KMS-11 (cell line): ENCODE results near the gene CDK4.

Experiments used
- H2AFZ ChIP-seq: fragments of 200-600 bp; sonication (generic); 2 replicates; pipeline ENCODE4 v1.6.1; 2016; ENCODE audit warnings: antibody characterized with exemption, mixed run types, low read depth
- H3K27ac ChIP-seq: fragments of 200-600 bp; sonication (generic); 2 replicates; pipeline ENCODE4 v1.6.1; 2016; ENCODE audit warnings: mild to moderate bottlenecking, mixed run types
- H3K27me3 ChIP-seq: fragments of 200-600 bp; sonication (generic); 2 replicates; pipeline ENCODE4 v1.6.1; 2017; ENCODE audit warnings: mild to moderate bottlenecking, low read depth, mixed run types, moderate library complexity; ENCODE audit not compliant: insufficient read depth
- H3K36me3 ChIP-seq: fragments of 200-600 bp; sonication (generic); 2 replicates; pipeline ENCODE4 v1.6.1; 2017; ENCODE audit warnings: mild to moderate bottlenecking, mixed run types; ENCODE audit not compliant: insufficient read depth
- H3K4me1 ChIP-seq: fragments of 200-600 bp; sonication (generic); 2 replicates; pipeline ENCODE4 v1.6.1; 2016; ENCODE audit warnings: mild to moderate bottlenecking, low read depth, mixed run types; ENCODE audit not compliant: poor library complexity, severe bottlenecking
- H3K4me2 ChIP-seq: fragments of 200-600 bp; sonication (generic); 2 replicates; pipeline ENCODE4 v1.7.0; 2016; ENCODE audit warnings: mild to moderate bottlenecking, mixed run types
- H3K4me3 ChIP-seq: fragments of 200-600 bp; sonication (generic); IDR thresholded peaks from 2 replicates; pipeline ENCODE4 v1.6.1; 2017; ENCODE audit warnings: low read depth, low read length, mixed read lengths; ENCODE audit not compliant: insufficient read depth
- H3K79me2 ChIP-seq: fragments of 200-600 bp; sonication (generic); 2 replicates; pipeline ENCODE4 v1.6.1; 2016; ENCODE audit warnings: low read depth, mixed run types; ENCODE audit not compliant: insufficient read depth
- H3K9ac ChIP-seq: fragments of 200-600 bp; sonication (generic); 2 replicates; pipeline ENCODE4 v1.6.1; 2016; ENCODE audit warnings: mild to moderate bottlenecking, mixed run types
- H4K20me1 ChIP-seq: fragments of 200-600 bp; sonication (generic); 2 replicates; pipeline ENCODE4 v1.6.1; 2016; ENCODE audit warnings: mild to moderate bottlenecking, mixed run types; ENCODE audit not compliant: insufficient read depth
- TF ChIP-seq, protein P1 (sequence below): fragments of 200-600 bp; sonication (generic); conservative IDR thresholded peaks from 2 replicates; pipeline ENCODE4 v1.6.1; 2017; ENCODE audit warnings: low read depth, mild to moderate bottlenecking, antibody characterized with exemption, low read length, moderate library complexity, mixed read lengths

The CDK4 gene

DNA sequence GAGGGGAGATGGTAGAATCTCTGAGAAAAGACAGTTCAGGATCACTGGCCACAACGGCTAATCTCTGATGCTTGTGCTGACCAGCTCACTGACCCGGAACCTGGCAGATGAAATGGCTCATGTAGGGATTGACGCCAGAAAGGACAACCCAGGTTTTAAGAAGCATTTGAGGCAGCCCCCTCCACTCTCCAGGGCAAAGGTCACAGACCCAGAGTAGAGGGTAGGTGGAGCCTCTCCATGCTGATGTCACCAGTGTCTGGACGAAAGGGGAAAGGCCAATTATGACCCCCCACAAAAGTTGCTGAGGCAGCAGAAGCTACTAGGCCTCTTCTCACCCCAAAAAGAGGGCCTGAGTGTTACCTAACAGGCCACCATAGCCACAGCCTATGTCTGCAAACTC is 18.6 kb upstream of the CDK4 start:
- Histone ChIP-seq H4K20me1 (no peaks in the 10 kb centered on the region), H3K79me2 (peaks cover 16% of the 10 kb centered on the region; the same call in 1 of the 2 replicates), H3K4me2 (peak overlapping the region; percentile 97), H3K27ac (peak overlapping the region; percentile 93; the same call in 1 of the 2 replicates), H3K9ac (peak overlapping the region; percentile 98; the same call in 1 of the 2 replicates), H3K4me3 (no peak overlapping the region), H3K27me3 (peaks cover 1% of the 10 kb centered on the region), H3K36me3 (no peaks in the 10 kb centered on the region; the same call in 1 of the 2 replicates), H3K4me1 (peaks cover 23% of the 10 kb centered on the region), H2AFZ (no peak overlapping the region)
- TF ChIP-seq, protein P1, sequence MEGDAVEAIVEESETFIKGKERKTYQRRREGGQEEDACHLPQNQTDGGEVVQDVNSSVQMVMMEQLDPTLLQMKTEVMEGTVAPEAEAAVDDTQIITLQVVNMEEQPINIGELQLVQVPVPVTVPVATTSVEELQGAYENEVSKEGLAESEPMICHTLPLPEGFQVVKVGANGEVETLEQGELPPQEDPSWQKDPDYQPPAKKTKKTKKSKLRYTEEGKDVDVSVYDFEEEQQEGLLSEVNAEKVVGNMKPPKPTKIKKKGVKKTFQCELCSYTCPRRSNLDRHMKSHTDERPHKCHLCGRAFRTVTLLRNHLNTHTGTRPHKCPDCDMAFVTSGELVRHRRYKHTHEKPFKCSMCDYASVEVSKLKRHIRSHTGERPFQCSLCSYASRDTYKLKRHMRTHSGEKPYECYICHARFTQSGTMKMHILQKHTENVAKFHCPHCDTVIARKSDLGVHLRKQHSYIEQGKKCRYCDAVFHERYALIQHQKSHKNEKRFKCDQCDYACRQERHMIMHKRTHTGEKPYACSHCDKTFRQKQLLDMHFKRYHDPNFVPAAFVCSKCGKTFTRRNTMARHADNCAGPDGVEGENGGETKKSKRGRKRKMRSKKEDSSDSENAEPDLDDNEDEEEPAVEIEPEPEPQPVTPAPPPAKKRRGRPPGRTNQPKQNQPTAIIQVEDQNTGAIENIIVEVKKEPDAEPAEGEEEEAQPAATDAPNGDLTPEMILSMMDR: no peak

DNA sequence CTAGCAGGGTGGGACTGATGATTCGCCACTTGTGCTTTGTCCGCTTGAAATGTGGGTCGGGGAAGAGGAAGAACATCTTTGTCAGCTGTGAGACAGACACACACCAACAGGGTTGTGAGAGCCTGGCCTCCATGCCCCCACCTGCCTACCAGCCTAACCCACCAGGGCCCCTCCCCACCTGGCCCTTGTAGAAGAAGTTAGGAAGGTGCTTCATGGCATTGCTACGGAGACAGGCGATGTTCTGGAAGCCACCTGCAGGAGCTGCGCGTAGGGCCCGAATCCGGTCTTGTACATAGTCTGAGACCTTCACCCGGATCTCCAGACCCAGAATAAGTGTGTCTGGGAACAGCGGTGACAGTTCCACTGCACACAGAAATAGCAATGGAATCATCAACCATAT is 17.5 kb upstream of the CDK4 start:
- Histone ChIP-seq H2AFZ (no peak overlapping the region), H3K4me2 (no peak overlapping the region), H3K36me3 (no peaks in the 10 kb centered on the region; the same call in 1 of the 2 replicates), H4K20me1 (no peaks in the 10 kb centered on the region), H3K27ac (no peak overlapping the region), H3K4me3 (no peak overlapping the region), H3K4me1 (peaks cover 29% of the 10 kb centered on the region), H3K79me2 (peaks cover 16% of the 10 kb centered on the region; the same call in 1 of the 2 replicates), H3K27me3 (peaks cover 13% of the 10 kb centered on the region), H3K9ac (no peak overlapping the region)
- TF ChIP-seq, protein P1: no peak

DNA sequence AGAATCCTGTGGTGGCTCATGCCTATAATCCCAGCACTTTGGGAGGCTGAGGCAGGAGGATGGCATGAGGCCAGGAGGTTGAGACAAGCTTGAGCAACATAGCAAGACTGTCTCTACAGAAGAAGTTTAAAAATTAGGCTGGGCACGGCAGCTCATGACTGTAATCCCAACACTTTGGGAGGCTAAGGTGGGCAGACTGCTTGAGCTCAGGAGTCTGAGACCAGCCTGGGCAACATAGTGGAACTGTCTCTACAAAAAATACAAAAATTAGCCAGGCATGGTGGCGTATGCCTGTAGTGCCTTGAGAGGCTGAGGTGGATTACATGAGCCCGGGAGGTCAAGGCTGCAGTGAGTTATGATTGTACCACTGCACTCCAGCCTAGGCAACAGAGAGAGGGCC is 15.8 kb upstream of the CDK4 start:
- Histone ChIP-seq H3K27me3 (peaks cover 18% of the 10 kb centered on the region), H3K4me1 (peaks cover 18% of the 10 kb centered on the region), H4K20me1 (no peaks in the 10 kb centered on the region)

DNA sequence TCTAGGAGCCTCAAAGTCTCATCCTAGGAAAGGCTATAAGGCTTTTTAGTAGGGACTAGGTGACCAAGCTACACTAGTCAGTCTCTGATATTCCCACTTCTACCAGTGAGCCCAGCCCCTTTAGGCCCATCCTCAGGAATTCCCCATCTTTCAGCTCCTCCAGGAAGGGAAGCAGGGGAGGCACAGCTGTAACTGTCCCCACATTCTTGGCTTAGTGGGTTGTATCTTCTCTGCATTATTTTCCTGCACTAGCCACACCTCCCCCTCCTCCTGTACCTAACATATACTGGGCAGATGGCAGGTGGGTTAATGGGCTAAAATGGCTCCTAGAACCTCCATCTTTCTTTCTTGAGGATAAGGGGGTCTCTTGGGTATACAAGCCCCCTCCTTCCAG is 15.2 kb upstream of the CDK4 start:
- peaks cover 18% of the 10 kb centered on the region for H3K27me3 ChIP-seq
- peaks cover 9% of the 10 kb centered on the region; the same call in 1 of the 2 replicates for H3K79me2 ChIP-seq
- no peak overlapping the region for H3K9ac ChIP-seq
- no peaks in the 10 kb centered on the region; the same call in 1 of the 2 replicates for H3K36me3 ChIP-seq
- H4K20me1 ChIP-seq: no peaks in the 10 kb centered on the region
- TF ChIP-seq, protein P1: no peak
- H3K27ac ChIP-seq: no peak overlapping the region
- no peak overlapping the region for H2AFZ ChIP-seq
- no peak overlapping the region for H3K4me3 ChIP-seq
- H3K4me1 ChIP-seq: peaks cover 18% of the 10 kb centered on the region
- H3K4me2 ChIP-seq: no peak overlapping the region

More for the DNA sequence above, 15.8 kb upstream of the CDK4 start:
- Histone ChIP-seq H3K79me2 (peaks cover 9% of the 10 kb centered on the region; the same call in 1 of the 2 replicates), H2AFZ (no peak overlapping the region), H3K36me3 (no peaks in the 10 kb centered on the region; the same call in 1 of the 2 replicates), H3K9ac (no peak overlapping the region), H3K4me3 (no peak overlapping the region), H3K4me2 (no peak overlapping the region), H3K27ac (no peak overlapping the region)
- TF ChIP-seq, protein P1: no peak
